LNCaP clone FGC (cell line): Measurements from ENCODE around the gene TANGO6.

Source experiments
- DNase-seq: peaks from one replicate; pipeline ENCODE4 v3.0.0-alpha.2; 2011; ENCODE audit warnings: low read depth
- H3K4me3 ChIP-seq: 2 replicates; pipeline ENCODE4 v1.5.1; 2011; ENCODE audit warnings: mild to moderate bottlenecking, low read depth, low read length, control low read depth
- TF ChIP-seq, protein P1 (sequence below): IDR thresholded peaks from 2 replicates; pipeline ENCODE4 v1.5.1; 2012; ENCODE audit warnings: mild to moderate bottlenecking; ENCODE audit not compliant: control insufficient read depth, insufficient read depth; ENCODE audit errors: extremely low read depth

TANGO6 gene

DNA sequence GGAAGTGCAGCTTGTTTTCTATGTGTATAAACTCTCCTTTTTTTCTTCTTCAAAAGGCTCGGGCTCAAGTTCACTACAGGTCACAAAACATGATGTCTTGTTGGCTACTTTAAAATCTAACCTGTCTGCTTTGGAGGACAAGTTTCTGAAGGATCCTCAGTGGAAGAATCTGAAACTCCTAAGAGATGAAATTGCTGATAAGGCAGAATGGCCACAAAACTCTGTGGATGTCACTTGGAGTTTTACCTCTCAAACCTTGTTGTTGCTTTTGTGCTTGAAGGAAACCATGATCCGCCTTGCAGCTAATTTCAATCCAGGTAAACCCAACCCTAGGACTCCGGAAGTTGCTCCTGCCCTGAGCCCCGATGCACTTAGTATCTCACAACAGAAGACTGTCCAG, 16.5 kb downstream of the TANGO6 start:
- TF ChIP-seq, protein P1, sequence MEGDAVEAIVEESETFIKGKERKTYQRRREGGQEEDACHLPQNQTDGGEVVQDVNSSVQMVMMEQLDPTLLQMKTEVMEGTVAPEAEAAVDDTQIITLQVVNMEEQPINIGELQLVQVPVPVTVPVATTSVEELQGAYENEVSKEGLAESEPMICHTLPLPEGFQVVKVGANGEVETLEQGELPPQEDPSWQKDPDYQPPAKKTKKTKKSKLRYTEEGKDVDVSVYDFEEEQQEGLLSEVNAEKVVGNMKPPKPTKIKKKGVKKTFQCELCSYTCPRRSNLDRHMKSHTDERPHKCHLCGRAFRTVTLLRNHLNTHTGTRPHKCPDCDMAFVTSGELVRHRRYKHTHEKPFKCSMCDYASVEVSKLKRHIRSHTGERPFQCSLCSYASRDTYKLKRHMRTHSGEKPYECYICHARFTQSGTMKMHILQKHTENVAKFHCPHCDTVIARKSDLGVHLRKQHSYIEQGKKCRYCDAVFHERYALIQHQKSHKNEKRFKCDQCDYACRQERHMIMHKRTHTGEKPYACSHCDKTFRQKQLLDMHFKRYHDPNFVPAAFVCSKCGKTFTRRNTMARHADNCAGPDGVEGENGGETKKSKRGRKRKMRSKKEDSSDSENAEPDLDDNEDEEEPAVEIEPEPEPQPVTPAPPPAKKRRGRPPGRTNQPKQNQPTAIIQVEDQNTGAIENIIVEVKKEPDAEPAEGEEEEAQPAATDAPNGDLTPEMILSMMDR = no peak
- H3K4me3 ChIP-seq = no peak overlapping the region
- no peak for DNase-seq

- peak; percentile 17 for DNase-seq
- no peak overlapping the region for H3K4me3 ChIP-seq
- TF ChIP-seq, protein P1 = no peak
Measured at GRCh38 chr16:68860978-68861892, 17.9 kb downstream of the TANGO6 start.

DNA sequence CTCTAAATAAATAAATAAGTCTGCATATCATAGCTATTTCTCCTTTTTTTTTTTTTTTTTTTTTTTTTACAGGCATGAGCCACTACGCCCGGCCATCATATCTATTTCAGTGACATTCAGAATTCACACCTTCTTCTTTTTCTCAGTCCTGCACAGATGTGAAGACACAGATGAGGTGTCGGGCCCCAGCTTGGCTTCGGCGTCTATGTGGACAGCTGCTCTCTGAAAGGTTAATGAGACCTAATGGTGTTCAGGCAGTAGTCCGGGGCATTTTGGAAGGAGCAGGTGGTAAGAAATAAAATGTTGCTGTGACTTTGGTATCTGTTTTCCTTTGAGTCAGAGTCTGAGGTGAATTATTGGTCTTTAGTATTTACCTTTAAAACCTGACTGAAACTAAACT, 23.6 kb downstream of the TANGO6 start:
- no peak for DNase-seq
- no peak overlapping the region for H3K4me3 ChIP-seq
- TF ChIP-seq, protein P1 = no peak

- no peak overlapping the region for H3K4me3 ChIP-seq
- TF ChIP-seq, protein P1 = no peak
- DNase-seq = no peak
Measured at GRCh38 chr16:68869492-68870088, 26.3 kb downstream of the TANGO6 start.

GRCh38 chr16:68873635-68874471, 30.5 kb downstream of the TANGO6 start:
- TF ChIP-seq, protein P1 = no peak

DNA sequence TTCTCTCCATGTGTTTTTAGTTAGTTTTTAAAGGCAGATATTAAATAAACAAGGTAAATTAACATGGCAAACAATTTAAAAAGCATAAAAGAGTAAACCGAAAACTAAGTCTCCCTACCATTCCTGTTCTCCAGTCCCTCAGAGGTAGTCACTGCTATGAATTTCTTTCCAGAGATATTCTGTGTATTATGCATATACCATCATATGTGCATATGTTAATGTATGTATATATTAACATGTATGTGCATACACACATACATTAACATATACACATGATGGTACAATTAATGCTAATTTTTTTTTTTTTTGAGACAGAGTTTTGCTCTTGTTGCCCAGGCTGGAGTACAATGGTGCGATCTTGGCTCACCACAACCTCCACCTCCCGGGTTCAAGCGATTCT, 32.5 kb downstream of the TANGO6 start:
- no peak for DNase-seq
- no peak overlapping the region for H3K4me3 ChIP-seq
- TF ChIP-seq, protein P1 = no peak

More at GRCh38 chr16:68873635-68874471, 30.5 kb downstream of the TANGO6 start:
- DNase-seq = no peak
- no peak overlapping the region for H3K4me3 ChIP-seq
